H1 (cell line): ENCODE data around the gene WNK3. TPM values are rescaled to one million over a fixed set of nuclear protein-coding genes. Genes with fewer than 3 reads are reported as not detected.

ENCODE experiments used
- CHD7 ChIP-seq: fragments of 300-600 bp; sonication (generic); IDR thresholded peaks from 2 replicates; pipeline ENCODE4 v1.7.1; 2012; ENCODE audit warnings: low read length, moderate library complexity, mild to moderate bottlenecking, inconsistent platforms; ENCODE audit not compliant: insufficient replicate concordance
- HDAC6 ChIP-seq: IDR thresholded peaks from one replicate; pipeline ENCODE4 v1.7.1; 2012; ENCODE audit warnings: low read depth, mild to moderate bottlenecking, inconsistent platforms, low read length, moderate library complexity
- POU5F1 ChIP-seq: IDR thresholded peaks from 2 replicates; pipeline ENCODE4 v1.6.1; 2011; ENCODE audit warnings: low read depth, mild to moderate bottlenecking, low read length, moderate library complexity
- RNF2 ChIP-seq: fragments of 200-900, 300-1000 bp; sonication (generic); IDR thresholded peaks from 2 replicates; pipeline ENCODE4 v1.7.1; 2016; ENCODE audit warnings: borderline replicate concordance, low read depth, mild to moderate bottlenecking, antibody characterized with exemption, low read length; ENCODE audit not compliant: poor library complexity, severe bottlenecking; ENCODE audit errors: missing control alignments
- SAP30 ChIP-seq: fragments of 300-600 bp; sonication (generic); IDR thresholded peaks from 2 replicates; pipeline ENCODE4 v1.7.1; 2012; ENCODE audit warnings: low read length, moderate library complexity, mild to moderate bottlenecking, inconsistent platforms; ENCODE audit not compliant: insufficient read depth, insufficient replicate concordance
- SP2 ChIP-seq: IDR thresholded peaks from 2 replicates; pipeline ENCODE4 v1.6.1; 2012; ENCODE audit warnings: mild to moderate bottlenecking, low read length, inconsistent platforms
- SUZ12 ChIP-seq: fragments of 200-600 bp; sonication (generic); IDR thresholded peaks from 2 replicates; pipeline ENCODE4 v1.6.1; 2012; ENCODE audit warnings: mild to moderate bottlenecking, inconsistent platforms, low read length, moderate library complexity, mixed read lengths
- TAF7 ChIP-seq: optimal IDR thresholded peaks from 2 replicates; pipeline ENCODE3; 2011; ENCODE audit warnings: low read depth, mild to moderate bottlenecking, inconsistent platforms, low read length, moderate library complexity, borderline replicate concordance
- TBP ChIP-seq: IDR thresholded peaks from 2 replicates; pipeline ENCODE4 v1.6.1; 2011; ENCODE audit warnings: low read depth, low read length, improper control_type of control experiment
- TEAD4 ChIP-seq: IDR thresholded peaks from 2 replicates; pipeline ENCODE4 v1.6.1; 2012; ENCODE audit warnings: low read depth, low read length, inconsistent platforms, mixed read lengths
- polyA plus RNA-seq, 7 experiments: library from polyadenylated mRNA; depleted of rRNA in 3 of 7; stranded (reverse) in 5 of 7; unstranded in 2 of 7; fragments of >200 nt in 5 of 7; fragments of 200-250 nt in 2 of 7; gene quantifications; 1 replicate in 5 of 7; 2 replicates in 1 of 7; 4 replicates in 1 of 7; pipeline versions ENCODE4 v1.2.1 to v1.2.3, GENCODE V29; 2011 to 2013; ENCODE audit warnings: missing spikeins in 2 of 7, mixed read lengths in 2 of 7
- total RNA-seq: library from RNA; stranded (reverse); fragmentation: NEBNext Ultra II Directional; extraction: Animal tissue kit (Norgen Biotek cat#: 25700); gene quantifications from 2 replicates; pipeline ENCODE4 v1.2.1, GENCODE V29; 2021

Gene WNK3
- total and polyA plus RNA-seq, 2 of the 8 experiments (the other 6 are each of a cell fraction or from before 2014, with no cell fraction given), result 5.5 to 37.5 TPM

GRCh38 chrX:54358424-54359211, 772 bp upstream of the WNK3 start (continued):
- TF ChIP-seq CHD7 (no peak), TAF7 (peak; percentile 43), HDAC6 (no peak), SAP30 (no peak), SP2 (no peak), TBP (no peak; the same call in 1 of the 2 replicates), TEAD4 (no peak), SUZ12 (no peak), POU5F1 (no peak), RNF2 (no peak)
